ENCODE results near the gene CYTH1. TPM values are rescaled to one million over a fixed set of nuclear protein-coding genes. Genes with fewer than 3 reads are reported as not detected.

CYTH1 gene
- polyA plus RNA-seq, 1 donor from 2014 or later, result 210 TPM

GRCh38 chr17:78644224-78644623 lies 137.8 kb downstream of the CYTH1 start:
- Mint-ChIP-seq H3K27ac (peak overlapping the region in 2 of 3 donors; percentile 41 to 45), H3K36me3 (peaks cover 7% of the 10 kb centered on the region), H3K4me1 (peaks cover 6 to 14% (median 12%) of the 10 kb centered on the region in 3 donors), H3K9me3 (peaks cover under 1 to 7% (median 2%) of the 10 kb centered on the region in 3 donors), H3K4me3 (peak overlapping the region in 2 of 4 donors; percentile 17 to 45), H3K27me3 (peaks cover under 1% of the 10 kb centered on the region)

GRCh38 chr17:78643326-78643725 lies 138.7 kb downstream of the CYTH1 start:
- Mint-ChIP-seq H3K27ac (no peak overlapping the region), H3K4me3 (no peak overlapping the region), H3K9me3 (peaks cover 0 to 4% (median 0%) of the 10 kb centered on the region in 3 donors), H3K36me3 (peaks cover 7% of the 10 kb centered on the region), H3K27me3 (peaks cover 2% of the 10 kb centered on the region), H3K4me1 (peaks cover 8 to 16% (median 14%) of the 10 kb centered on the region in 3 donors)

- Mint-ChIP-seq H3K4me1 (peaks cover 8 to 16% (median 14%) of the 10 kb centered on the region in 3 donors), H3K4me3 (no peak overlapping the region), H3K27ac (no peak overlapping the region), H3K36me3 (peaks cover 5% of the 10 kb centered on the region), H3K27me3 (peaks cover 2% of the 10 kb centered on the region), H3K9me3 (peaks cover 0 to 4% (median 0%) of the 10 kb centered on the region in 3 donors)
These were observed 139.4 kb downstream of the CYTH1 start for GRCh38 chr17:78642707-78643106.

GRCh38 chr17:78641666-78642065 lies 140.4 kb downstream of the CYTH1 start:
- H3K36me3 Mint-ChIP-seq, result peaks cover 5% of the 10 kb centered on the region
- no peaks in the 10 kb centered on the region for H3K9me3 Mint-ChIP-seq
- peaks cover 2% of the 10 kb centered on the region for H3K27me3 Mint-ChIP-seq
- no peak overlapping the region for H3K27ac Mint-ChIP-seq
- H3K4me3 Mint-ChIP-seq, result no peak overlapping the region
- peaks cover 8 to 14% (median 10%) of the 10 kb centered on the region in 3 donors for H3K4me1 Mint-ChIP-seq

GRCh38 chr17:78641243-78641642 lies 140.8 kb downstream of the CYTH1 start:
- Mint-ChIP-seq H3K9me3 (no peaks in the 10 kb centered on the region), H3K27me3 (peaks cover 2% of the 10 kb centered on the region), H3K4me1 (peaks cover 8 to 14% (median 10%) of the 10 kb centered on the region in 3 donors), H3K27ac (no peak overlapping the region), H3K36me3 (peaks cover 5% of the 10 kb centered on the region), H3K4me3 (no peak overlapping the region)

GRCh38 chr17:78640700-78641099 lies 141.4 kb downstream of the CYTH1 start:
- peak overlapping the region in 1 of 3 donors; percentile 67 for H3K27ac Mint-ChIP-seq
- peaks cover 3 to 10% (median 5%) of the 10 kb centered on the region in 3 donors for H3K4me1 Mint-ChIP-seq
- H3K27me3 Mint-ChIP-seq, result peaks cover 5% of the 10 kb centered on the region
- H3K36me3 Mint-ChIP-seq, result peaks cover 5% of the 10 kb centered on the region
- H3K4me3 Mint-ChIP-seq, result no peak overlapping the region
- H3K9me3 Mint-ChIP-seq, result no peaks in the 10 kb centered on the region

GRCh38 chr17:78637643-78638420 lies 144.2 kb downstream of the CYTH1 start:
- Mint-ChIP-seq H3K27me3 (peaks cover 5% of the 10 kb centered on the region), H3K4me1 (peaks cover 0 to 6% (median 1%) of the 10 kb centered on the region in 3 donors), H3K36me3 (peaks cover 3% of the 10 kb centered on the region)

GRCh38 chr17:78637146-78637545 lies 144.9 kb downstream of the CYTH1 start:
- Mint-ChIP-seq H3K27me3 (peaks cover 5% of the 10 kb centered on the region), H3K9me3 (peaks cover 0 to 2% (median 0%) of the 10 kb centered on the region in 3 donors), H3K4me1 (peaks cover 0 to 6% (median 1%) of the 10 kb centered on the region in 3 donors), H3K36me3 (peaks cover 3% of the 10 kb centered on the region), H3K4me3 (peak overlapping the region in 1 of 4 donors; percentile 22), H3K27ac (no peak overlapping the region)

More at GRCh38 chr17:78637643-78638420, 144.2 kb downstream of the CYTH1 start:
- no peak overlapping the region for H3K4me3 Mint-ChIP-seq
- H3K9me3 Mint-ChIP-seq, result peaks cover 0 to 2% (median 0%) of the 10 kb centered on the region in 3 donors
- peak overlapping the region in 1 of 3 donors; percentile 35 for H3K27ac Mint-ChIP-seq

GRCh38 chr17:78634154-78634553 lies 147.9 kb downstream of the CYTH1 start:
- Mint-ChIP-seq H3K27ac (no peak overlapping the region), H3K36me3 (no peaks in the 10 kb centered on the region), H3K9me3 (peaks cover 0 to 2% (median 0%) of the 10 kb centered on the region in 3 donors), H3K4me1 (peaks cover 14 to 16% (median 15%) of the 10 kb centered on the region in 3 donors), H3K27me3 (peaks cover 12% of the 10 kb centered on the region), H3K4me3 (no peak overlapping the region)

GRCh38 chr17:78629436-78629995 lies 152.6 kb downstream of the CYTH1 start:
- H3K9me3 Mint-ChIP-seq, result no peaks in the 10 kb centered on the region
- H3K36me3 Mint-ChIP-seq, result no peaks in the 10 kb centered on the region
- no peak overlapping the region for H3K27ac Mint-ChIP-seq
- H3K27me3 Mint-ChIP-seq, result peaks cover 7% of the 10 kb centered on the region
- peaks cover 11 to 14% (median 13%) of the 10 kb centered on the region in 3 donors for H3K4me1 Mint-ChIP-seq
- H3K4me3 Mint-ChIP-seq, result peak overlapping the region in 2 of 4 donors; percentile 25 to 37

- no peaks in the 10 kb centered on the region for H3K9me3 Mint-ChIP-seq
These were observed 153.3 kb downstream of the CYTH1 start for GRCh38 chr17:78628547-78629435.

GRCh38 chr17:78624324-78625151 lies 157.5 kb downstream of the CYTH1 start:
- Mint-ChIP-seq H3K27ac (no peak overlapping the region), H3K4me1 (no peaks in the 10 kb centered on the region), H3K36me3 (no peaks in the 10 kb centered on the region), H3K27me3 (peaks cover 3% of the 10 kb centered on the region), H3K4me3 (no peak overlapping the region), H3K9me3 (peaks cover 0 to 7% (median 0%) of the 10 kb centered on the region in 3 donors)

More at GRCh38 chr17:78628547-78629435, 153.3 kb downstream of the CYTH1 start:
- Mint-ChIP-seq H3K27ac (peak overlapping the region in 1 of 3 donors; percentile 76), H3K4me1 (peaks cover 11 to 14% (median 13%) of the 10 kb centered on the region in 3 donors), H3K4me3 (no peak overlapping the region), H3K36me3 (no peaks in the 10 kb centered on the region), H3K27me3 (peaks cover 7% of the 10 kb centered on the region)
